NB4 (cell line): ENCODE measurements around the gene PEX5.

Source experiments
- MYC ChIP-seq: IDR thresholded peaks from 2 replicates; pipeline ENCODE4 v1.6.1; 2011; ENCODE audit warnings: low read depth, low read length
- POLR2A ChIP-seq: IDR thresholded peaks from 2 replicates; pipeline ENCODE4 v1.6.1; 2011; ENCODE audit warnings: mild to moderate bottlenecking; ENCODE audit not compliant: insufficient read length; ENCODE audit errors: extremely low read depth
- TF ChIP-seq, protein P1 (sequence below): IDR thresholded peaks from one replicate; pipeline ENCODE4 v1.5.1; 2012; ENCODE audit warnings: low read depth, low read length

GRCh38 chr12:7203109-7203508, 13.6 kb downstream of the PEX5 start:
- TF ChIP-seq, protein P1, sequence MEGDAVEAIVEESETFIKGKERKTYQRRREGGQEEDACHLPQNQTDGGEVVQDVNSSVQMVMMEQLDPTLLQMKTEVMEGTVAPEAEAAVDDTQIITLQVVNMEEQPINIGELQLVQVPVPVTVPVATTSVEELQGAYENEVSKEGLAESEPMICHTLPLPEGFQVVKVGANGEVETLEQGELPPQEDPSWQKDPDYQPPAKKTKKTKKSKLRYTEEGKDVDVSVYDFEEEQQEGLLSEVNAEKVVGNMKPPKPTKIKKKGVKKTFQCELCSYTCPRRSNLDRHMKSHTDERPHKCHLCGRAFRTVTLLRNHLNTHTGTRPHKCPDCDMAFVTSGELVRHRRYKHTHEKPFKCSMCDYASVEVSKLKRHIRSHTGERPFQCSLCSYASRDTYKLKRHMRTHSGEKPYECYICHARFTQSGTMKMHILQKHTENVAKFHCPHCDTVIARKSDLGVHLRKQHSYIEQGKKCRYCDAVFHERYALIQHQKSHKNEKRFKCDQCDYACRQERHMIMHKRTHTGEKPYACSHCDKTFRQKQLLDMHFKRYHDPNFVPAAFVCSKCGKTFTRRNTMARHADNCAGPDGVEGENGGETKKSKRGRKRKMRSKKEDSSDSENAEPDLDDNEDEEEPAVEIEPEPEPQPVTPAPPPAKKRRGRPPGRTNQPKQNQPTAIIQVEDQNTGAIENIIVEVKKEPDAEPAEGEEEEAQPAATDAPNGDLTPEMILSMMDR, result no peak
- TF ChIP-seq MYC (no peak), POLR2A (no peak)
